HG03575 (cell line): ENCODE results near the gene CLCN2.
"Not testable (repeated sequence)": the region's sequence is repeated elsewhere in the genome, so short reads cannot be mapped to it uniquely, and the experiment has no call there.

Experiments
- ATAC-seq: cut with Tn5 transposase; IDR thresholded peaks from one replicate; pipeline ENCODE4 v1.9.1; 2021; ENCODE audit not compliant: unreplicated experiment, insufficient number of reproducible peaks, low FRiP score; ENCODE audit errors: extremely low read depth

The CLCN2 gene

DNA sequence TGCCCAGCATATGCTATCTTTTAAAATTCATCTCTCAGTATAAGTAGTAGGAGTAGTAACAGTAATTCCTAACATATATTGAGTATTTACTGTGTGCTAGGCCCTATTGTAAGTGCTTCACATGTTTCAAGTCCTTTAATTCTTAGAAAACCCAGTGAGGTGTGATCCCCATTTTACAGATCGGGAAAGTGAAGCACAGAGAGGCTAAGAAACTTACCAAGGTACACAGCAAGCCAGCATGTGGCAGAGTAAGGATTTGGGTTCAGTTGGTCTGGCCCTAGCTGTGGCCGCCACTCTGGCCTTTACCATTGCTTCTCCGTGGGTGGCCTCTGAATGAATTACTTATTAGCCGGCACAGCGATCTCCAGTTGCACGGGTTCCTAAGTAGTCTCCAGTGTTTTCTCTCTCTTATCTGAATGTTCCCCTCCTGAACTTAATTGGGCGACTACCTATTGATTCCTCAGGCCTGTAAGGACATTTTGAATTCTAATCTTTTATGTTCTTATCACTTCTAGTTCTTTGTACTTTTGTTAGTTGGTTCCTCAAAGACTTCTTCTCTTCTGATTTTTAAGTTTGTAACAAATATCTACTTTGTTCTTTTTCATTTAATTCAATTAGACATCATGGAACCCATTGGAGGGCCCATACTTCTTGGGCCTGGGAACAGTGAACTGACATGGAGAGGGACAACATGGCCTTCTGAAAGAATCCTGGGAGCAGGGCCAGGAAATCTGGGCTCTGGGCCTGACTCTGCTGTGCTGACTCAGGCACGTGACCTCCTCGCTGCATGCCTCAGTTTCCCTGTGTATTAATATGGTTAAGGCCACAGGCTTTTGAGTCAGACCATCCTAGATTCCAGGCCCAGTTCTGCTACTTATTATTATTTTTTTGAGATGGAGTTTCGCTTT lies 11.6 kb downstream of the CLCN2 start:
- ATAC-seq: no peak

DNA sequence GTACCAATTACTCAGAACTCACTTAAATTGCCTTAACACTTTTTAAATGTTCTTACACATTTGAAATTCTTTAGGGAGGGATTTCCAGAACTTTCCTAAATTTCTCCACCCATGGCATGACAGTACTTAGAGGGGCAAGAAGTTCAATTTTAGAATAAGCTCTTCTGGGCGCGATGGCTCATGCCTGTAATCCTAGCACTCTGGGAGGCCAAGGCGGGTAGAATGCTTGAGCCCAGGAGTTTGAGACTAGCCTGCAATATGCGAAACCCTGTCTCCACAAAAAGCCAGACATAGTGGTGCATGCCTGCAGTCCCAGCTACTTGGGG lies 13.4 kb downstream of the CLCN2 start:
- ATAC-seq: no peak

DNA sequence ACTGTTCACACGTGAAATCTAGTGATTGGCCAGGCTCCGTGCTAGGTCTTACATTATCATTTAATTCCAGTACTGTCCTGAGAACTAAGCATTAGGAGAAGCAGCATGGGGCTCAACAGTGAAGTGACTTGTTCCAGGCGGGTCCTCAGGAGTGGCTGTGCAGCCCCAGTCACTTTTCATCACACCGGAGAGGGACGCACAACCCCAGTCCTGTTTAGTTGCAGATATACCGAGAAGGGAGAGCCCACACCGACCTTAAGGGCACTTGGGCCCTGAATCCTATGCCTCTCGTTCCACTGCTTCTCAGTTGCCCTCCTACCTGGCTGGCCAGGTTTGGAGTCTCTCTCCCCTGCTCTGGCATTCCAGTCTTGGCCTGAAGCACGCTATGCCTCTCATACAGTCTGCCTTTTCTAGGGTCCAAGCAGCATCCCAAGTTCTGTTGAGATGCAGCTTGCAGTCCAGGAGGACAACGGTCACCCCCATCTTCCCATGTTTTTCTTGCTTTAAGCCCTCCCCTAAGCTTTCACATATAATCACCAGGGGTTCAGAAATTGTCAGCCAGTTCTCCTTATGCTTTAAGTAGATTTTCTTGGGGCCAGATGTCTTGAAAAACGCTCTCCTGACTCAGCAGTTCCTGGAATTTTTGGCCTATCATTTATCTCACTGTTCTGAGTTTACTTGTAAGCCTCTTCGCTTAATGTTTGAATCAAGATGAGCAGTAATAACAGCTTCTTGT lies 13.9 kb downstream of the CLCN2 start:
- no peak for ATAC-seq

DNA sequence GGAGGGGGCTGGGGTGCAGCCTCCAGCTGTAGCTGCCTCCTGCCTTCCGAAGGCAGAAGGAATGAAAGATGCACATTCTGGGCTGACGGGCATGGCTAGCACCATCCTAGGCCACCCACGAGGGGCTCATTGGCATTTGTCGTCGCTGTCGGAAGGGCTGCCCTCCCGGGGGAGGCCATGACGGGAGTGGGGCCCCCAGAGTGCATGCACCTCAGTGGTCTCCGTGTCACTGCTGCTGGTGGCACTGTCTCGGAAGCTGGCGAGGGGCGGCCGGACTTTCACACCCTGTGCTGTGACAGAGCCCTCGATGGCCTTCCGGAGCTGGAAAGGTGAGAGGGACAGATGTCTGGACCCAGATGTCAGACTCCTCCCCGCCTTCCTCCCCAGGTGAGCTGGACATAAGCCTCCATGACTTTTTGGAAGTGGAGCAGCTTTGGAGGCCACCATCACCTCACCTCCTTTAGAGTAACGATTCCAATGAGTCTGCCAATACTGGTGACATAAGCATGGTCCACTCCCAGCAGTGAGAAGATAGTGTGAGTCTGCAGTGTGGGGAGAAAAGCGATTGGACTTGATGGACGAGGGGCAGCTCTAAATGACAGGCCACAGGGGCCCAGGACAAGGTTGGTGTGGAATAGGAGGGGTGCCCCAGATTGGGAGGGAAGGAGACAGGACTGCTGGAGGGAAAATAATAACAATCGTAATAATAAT lies 14.8 kb downstream of the CLCN2 start:
- ATAC-seq: no peak

DNA sequence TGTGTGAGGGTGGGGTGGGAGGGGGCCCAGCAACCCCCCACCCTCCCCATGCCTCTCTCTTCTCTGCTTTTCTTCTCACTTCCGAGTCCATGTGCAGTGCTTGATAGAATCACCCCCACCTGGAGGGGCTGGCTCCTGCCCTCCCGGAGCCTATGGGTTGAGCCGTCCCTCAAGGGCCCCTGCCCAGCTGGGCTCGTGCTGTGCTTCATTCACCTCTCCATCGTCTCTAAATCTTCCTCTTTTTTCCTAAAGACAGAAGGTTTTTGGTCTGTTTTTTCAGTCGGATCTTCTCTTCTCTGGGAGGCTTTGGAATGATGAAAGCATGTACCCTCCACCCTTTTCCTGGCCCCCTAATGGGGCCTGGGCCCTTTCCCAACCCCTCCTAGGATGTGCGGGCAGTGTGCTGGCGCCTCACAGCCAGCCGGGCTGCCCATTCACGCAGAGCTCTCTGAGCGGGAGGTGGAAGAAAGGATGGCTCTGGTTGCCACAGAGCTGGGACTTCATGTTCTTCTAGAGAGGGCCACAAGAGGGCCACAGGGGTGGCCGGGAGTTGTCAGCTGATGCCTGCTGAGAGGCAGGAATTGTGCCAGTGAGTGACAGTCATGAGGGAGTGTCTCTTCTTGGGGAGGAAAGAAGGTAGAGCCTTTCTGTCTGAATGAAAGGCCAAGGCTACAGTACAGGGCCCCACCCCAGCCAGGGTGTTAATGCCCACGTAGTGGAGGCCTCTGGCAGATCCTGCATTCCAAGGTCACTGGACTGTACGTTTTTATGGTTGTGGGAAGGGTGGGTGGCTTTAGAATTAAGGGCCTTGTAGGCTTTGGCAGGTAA lies 15.9 kb downstream of the CLCN2 start:
- no peak for ATAC-seq

DNA sequence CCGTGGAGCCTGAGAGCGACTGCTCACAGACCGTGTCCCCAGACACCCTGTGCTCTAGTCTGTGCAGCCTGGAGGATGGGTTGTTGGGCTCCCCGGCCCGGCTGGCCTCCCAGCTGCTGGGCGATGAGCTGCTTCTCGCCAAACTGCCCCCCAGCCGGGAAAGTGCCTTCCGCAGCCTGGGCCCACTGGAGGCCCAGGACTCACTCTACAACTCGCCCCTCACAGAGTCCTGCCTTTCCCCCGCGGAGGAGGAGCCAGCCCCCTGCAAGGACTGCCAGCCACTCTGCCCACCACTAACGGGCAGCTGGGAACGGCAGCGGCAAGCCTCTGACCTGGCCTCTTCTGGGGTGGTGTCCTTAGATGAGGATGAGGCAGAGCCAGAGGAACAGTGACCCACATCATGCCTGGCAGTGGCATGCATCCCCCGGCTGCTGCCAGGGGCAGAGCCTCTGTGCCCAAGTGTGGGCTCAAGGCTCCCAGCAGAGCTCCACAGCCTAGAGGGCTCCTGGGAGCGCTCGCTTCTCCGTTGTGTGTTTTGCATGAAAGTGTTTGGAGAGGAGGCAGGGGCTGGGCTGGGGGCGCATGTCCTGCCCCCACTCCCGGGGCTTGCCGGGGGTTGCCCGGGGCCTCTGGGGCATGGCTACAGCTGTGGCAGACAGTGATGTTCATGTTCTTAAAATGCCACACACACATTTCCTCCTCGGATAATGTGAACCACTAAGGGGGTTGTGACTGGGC lies 16.7 kb downstream of the CLCN2 start:
- ATAC-seq: no peak

DNA sequence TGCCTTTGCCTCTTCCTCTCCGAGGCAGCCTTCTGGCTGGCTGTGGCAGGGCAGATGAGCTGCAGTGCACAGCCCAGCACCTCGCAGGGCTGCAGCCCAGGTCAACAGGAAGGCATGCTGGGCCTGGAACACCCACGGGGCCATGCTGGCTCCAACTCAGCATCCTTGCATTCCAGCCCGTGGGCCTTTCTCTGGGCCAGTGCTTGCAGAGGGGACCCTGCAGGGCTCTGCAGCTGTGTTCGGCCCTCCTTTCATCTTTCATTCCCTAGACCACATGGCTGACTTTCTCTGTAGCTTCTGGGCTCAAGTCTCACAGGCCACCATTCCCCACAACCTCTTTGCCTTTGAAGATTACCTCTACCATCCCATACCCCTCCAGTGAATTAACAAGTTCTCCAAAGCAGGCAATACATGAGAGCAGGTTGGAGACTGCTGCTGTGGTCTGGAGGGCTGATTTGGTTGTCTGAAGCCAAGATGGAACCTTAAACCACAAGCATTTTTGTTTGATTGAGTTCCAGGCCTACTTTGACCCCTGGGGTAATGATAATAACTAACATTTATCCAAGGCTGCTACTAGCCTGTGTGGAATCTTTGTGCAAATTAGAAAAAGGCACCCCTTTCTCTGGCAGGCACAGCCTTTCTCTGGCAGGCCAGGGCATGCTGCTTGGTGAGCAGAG lies 18.1 kb downstream of the CLCN2 start:
- no peak for ATAC-seq

DNA sequence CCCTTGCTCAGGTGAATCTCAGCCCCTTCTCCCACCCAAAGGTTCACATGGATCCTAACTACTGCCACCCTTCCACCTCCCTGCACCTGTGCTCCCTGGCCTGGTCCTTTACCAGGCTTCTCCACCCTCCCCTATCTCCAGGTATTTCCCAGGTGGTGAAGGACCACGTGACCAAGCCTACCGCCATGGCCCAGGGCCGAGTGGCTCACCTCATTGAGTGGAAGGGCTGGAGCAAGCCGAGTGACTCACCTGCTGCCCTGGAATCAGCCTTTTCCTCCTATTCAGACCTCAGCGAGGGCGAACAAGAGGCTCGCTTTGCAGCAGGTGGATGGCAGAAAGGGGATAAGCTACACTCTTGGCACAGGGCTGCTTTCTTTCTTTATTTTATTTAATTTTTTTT lies 19.5 kb downstream of the CLCN2 start:
- ATAC-seq: no peak

DNA sequence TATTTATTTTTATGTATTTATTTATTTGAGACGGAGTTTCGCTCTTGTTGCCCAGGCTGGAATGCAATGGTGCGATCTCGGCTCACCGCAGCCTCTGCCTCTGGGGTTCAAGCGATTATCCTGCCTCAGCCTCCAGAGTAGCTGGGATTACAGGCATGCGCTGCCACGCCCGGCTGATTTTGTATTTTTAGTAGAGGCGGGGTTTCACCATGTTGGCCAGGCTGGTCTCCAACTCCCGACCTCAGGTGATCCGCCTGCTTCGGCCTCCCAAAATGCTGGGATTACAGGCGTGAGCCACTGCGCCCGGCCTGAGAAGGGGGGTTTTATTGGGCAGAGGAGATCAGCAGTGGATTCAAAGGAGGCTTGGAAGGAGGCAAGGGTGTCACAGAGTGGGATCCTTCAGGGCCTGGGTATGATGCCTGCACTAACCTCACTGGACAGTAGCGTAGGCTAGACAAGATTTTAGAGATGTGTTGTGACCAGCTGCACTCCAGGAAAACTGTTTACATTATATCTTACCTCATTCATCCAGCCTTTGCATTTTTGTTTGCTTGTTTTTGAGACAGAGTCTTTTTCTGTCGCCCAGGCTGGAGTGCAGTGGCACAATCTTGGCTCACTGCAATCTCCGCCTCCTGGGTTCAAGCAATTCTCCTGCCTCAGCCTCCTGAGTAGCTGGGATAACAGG lies 21.8 kb downstream of the CLCN2 start:
- not testable (repeated sequence) for ATAC-seq

DNA sequence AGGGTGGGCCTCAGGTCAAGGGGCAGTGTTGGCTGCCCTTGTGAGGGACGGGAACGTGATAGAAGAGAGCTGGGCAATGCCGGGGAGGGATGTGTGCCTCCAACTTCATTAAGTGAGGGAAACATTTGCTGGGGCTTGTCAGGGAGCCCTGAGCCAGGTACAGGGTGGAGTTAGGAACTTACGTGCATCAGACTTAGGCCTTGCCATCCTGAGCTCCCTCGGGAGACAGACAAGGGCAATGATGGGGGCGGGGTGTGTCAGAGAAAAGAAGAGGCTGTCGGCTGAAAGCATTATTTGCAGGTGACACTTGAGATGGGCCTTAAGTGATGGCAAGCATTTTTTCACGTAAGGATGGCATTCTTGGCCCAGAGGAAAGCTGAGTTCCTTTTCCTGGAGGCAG lies 22.4 kb downstream of the CLCN2 start:
- no peak for ATAC-seq

DNA sequence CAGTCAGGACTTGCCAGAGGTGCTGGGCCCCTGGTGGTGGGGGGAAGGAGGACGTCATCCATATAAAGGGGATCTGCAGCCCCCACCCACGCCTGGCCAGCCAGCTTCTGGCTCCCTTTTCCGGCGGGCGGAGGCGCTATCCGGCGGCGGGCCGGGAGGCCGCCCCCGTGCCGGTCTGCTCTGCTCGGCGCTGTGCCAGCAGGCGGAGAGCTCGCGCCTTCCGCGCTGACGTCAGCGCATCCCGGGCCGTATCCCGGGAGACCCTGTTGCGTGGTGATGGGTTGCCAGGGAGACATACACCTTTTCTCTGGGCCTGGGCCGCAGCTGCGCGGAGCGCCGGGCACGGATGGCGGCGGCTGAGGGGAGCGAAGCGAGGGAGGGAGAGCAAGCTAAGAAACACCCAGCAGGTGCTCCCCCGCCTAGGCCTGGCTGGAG lies 22.9 kb downstream of the CLCN2 start:
- no peak for ATAC-seq

DNA sequence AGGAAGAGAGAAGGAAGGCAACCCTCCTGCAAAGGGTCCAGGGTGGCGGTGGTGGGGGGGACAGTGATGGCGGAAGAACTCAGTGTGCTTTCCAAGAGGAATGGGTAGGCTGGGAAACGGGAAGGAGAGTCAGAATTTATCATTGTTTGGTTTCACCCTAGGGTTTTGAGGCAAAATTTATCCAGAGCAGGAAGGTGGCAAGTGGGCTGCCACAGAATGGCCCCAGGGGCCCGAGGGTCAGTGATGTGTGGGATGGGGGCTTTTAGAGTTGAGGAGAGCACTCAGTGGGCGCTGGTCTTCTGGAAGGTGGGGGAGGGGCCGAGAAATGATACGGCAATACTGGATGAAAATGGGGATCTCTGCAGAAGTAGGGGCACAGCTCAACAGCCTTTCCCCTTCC lies 23.4 kb downstream of the CLCN2 start:
- no peak for ATAC-seq

DNA sequence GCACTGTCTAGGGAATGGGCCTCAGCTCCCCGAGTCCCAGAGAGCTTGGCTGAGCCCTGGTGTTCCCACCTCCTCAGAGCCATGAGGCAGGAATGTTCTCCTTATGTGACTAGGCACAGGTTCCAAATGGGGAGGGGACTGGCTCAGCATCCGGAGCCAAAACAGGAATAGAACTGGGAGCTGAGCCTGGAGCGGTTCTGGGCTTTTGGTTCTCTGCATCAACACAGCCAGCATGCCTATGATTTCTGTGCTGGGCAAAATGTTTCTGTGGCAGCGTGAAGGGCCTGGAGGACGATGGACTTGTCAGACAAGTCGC lies 24.0 kb downstream of the CLCN2 start, which contains the start of gene FAM131A:
Gene FAM131A, plus strand, starts transcription at position 202 of the 316 bp plus-strand sequence. Its CDS starts 31 bp downstream, at position 233.
- no peak for ATAC-seq

DNA sequence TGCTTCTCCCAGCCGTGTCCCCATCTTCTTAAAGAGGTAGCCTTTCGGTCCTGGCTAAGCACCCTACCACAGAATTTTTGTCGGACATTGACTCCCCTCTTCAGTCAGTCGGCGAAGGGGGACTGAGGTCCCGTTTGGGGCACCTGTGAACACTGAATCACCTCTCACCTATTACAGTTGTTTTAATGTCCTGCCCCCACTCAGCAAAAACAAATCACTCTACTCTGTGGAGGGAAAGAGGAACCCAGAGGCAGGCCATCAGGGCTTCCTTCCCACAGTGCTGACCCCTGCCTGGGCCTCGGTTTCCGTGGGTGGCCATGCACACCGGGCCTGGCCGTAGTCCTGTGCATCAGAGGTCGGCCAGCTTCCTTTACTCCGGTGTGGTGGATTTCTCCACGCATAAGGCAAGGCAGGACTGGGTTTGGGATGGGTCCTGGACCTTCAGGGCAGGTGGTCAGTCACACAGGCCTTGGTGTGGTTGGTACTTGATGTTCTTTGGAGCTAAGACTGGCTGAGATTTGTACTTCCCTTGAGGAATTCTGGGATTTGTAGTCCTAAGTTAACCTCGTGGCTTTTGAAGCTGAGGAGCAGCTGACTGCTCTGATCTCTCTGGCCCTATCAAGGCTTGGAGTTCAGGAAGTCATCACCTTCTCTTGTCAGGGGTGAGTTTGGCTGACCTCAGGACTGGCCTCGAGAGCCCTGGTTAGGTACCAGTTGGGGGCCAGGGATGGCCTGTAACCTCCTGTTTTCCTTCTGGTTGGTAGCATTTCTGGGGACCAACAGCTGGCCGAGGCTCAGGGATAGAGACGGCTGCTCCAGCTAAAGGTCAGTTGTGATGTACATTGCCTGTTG lies 24.6 kb downstream of the CLCN2 start:
- no peak for ATAC-seq

DNA sequence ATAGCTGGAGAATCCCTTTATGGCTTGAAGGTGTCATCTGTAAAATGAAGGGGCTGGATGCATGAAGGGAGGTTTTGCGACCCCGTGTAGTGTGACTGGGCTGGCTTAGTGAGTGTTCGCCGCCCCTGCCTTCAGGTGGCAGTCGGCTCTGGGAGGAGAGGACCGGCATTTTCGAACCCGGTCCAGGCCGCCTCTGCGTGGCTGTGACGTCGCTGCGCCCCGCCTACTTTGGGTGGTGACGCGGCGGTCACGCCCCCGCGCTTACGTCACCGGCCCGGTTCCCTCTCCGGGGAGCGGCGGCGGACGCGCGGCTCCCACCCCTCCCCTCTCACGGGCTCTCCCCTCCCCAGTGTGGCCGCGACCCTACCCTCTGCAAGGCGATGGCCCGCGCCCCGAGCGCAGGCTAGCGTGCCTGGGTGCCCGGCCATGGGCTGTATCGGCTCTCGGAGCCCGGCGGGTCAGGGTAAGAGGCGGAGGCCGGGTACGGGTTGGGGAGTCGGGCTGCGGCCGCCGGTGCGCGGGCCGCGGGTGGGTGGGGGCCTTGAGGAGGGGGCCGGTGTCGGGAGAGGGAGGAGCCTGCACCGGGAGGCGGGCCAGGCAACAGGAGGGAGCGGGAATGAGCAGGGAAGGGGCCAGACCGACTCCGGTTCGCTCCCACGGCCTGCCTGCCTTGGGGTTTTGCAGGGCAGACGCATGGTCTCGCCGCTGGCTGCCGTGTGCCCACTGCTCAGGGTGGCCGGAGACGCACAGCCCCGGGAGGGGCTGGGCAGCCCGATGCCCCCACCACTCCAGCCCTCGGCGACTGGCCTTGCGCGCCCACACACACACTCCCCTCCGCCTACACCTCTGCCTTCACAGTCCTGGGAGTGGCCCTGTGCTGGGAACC lies 25.5 kb downstream of the CLCN2 start:
- ATAC-seq: no peak

DNA sequence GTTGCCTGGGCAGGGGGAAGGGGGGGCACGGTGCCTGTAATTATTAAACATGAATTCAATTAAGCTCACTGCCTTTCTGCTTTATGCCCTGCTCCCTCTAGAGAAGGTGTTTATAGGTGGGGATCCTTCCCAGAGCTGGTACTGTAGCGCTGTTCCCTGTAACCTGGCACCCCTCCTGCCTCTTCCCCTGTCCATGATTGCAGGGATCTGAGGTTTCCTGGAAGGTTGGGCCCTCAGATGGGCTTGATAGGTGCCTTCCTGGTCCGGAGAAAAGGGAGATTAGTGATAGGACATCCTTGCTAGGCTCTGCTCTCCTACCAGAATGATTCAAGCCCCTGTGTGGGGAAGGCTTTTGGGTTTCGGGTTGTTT lies 26.1 kb downstream of the CLCN2 start:
- no peak for ATAC-seq
